ENCODE measurements around the gene GALNT5.

GRCh38 chr2:157287160-157287559, 29.7 kb downstream of the GALNT5 start:
- TF ChIP-seq, protein P1, sequence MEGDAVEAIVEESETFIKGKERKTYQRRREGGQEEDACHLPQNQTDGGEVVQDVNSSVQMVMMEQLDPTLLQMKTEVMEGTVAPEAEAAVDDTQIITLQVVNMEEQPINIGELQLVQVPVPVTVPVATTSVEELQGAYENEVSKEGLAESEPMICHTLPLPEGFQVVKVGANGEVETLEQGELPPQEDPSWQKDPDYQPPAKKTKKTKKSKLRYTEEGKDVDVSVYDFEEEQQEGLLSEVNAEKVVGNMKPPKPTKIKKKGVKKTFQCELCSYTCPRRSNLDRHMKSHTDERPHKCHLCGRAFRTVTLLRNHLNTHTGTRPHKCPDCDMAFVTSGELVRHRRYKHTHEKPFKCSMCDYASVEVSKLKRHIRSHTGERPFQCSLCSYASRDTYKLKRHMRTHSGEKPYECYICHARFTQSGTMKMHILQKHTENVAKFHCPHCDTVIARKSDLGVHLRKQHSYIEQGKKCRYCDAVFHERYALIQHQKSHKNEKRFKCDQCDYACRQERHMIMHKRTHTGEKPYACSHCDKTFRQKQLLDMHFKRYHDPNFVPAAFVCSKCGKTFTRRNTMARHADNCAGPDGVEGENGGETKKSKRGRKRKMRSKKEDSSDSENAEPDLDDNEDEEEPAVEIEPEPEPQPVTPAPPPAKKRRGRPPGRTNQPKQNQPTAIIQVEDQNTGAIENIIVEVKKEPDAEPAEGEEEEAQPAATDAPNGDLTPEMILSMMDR (IDR thresholded peaks at IDR 0.05): no peak
- TF ChIP-seq POLR2A (IDR thresholded peaks at IDR 0.05) (no peak), EP300 (IDR thresholded peaks at IDR 0.05) (no peak)

All from sigmoid colon (tissue), 4 donors.